Activated CD4-positive, CD25-positive, alpha-beta regulatory T cell treated with anti-CD3 and anti-CD28 coated beads, Interleukin-2, amount 50 U/mL, for 24 hours (primary cell): ENCODE results near the gene SOX12.

ENCODE experiments used
- ATAC-seq, 2 donors: fragments of 150-1000 bp; cut with Tn5 transposase; one replicate each; pipeline ENCODE4 v1.10.0; 2021; ENCODE audit warnings: mild to moderate bottlenecking in 1 of 2, moderate library complexity in 1 of 2

SOX12 gene

DNA sequence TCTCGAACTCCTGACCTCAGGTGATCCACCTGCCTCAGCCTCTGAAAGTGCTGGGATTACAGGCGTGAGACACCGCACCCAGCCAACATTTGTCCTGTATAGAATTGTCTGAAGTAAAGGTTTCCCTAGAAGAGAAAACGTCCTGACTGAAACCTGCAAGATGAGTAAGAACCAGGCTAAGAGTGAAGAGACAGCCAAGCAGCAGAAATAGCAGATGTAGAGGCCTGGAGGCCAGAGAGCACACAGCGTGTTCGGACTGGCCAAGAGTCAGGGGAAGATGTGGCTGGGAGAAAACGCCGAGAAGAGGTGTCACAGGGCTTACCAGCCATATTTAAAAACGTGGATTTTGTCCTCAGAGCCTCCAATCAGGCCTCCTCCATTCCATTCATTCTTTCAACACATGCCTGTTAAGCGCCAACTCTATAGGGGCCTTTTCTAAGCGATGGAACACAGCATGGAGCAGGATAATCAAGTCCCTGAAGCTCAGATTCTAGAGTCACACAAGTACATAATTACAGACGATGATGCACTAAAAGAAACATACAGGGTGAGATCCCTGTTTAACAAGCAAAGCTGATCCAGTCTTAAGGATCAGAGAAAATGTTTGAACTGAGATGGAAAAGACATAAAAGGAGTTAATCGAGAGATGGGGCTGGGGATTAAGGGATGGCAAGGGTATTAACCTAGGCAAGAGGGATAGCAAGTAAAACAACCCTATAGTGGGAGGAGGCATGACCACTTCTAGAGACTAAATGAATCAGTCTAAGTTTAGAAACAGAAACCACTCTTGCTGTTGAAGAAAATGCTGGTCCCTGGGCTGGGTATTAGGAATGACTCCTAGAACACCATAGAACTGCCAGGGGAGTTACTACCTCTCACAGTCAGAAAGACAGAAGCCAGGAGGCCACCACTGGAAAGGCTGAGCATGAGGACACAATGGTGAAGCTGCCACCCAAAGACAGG, 23.2 kb upstream of the SOX12 start:
- ATAC-seq: peak; percentile 36 to 56

DNA sequence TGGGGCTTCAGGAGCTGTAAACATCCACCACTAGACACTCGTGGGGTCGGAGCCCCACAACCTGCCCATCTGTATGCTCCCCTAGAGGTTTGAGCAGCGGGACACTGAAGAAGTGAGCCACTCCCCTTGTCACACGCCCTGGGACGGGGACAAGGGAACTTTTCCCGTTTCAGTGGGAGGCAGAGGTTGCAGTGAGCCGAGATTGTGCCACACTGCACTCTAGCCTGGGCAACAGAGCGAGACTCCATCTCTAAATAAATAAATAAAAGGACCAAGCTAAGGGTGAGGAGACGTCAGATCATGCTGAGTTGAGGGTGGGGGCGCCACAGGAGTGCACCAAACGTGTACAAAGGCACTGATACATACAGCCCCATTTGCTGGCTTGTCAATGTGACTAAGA, 19.6 kb upstream of the SOX12 start:
- no peak for ATAC-seq

DNA sequence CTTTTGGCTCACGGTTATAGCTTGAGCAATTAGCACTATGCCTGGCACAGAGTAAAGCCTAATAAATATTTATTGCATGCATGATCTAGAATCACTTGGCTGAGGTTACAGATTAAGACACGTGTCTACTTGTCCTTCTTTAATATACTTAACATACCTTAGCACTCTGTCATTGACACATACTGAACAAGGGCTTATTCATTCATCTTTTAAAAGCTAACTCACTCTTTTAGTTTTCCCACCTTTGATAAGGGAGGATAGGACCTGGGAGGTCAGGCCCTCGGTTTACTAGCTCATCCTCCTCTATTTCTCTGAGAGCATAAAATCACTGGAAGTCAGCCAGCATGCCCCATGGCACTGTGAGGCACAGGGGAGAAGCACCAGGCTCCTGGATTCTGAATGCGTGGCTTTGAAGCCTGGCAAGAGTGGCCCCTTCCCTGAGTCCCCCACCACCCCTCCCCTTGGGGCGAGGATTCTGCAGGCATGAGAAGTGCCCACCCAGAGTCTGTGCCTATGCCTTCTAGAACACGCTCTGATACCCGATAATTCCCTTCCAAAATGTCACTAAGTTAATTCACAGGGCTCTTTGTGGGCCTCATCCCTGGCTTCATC, 16.8 kb upstream of the SOX12 start:
- no peak for ATAC-seq

DNA sequence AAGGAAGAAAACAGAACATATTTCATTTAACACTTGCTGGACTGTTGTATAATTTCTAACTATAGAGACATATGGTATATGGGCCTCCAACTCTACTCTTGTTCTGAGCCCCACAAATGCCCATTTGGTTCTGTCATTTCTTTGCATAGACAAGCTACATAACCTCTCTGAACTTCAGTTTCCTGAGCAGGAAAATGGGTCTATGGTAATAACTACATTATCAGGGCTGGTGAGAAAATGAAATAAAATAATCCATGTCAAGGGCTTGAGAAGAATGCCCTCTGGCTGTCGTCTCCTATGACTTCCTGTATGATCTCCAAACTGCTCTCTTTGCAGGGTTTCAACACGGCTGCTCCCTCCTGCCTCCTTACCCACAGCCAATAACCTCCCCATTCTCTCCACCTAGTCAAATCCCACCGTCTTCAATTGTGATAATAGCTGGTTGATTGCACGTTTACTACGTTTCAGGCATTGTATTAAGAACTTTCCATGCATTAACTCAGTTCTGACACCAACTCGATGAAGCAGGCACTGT, 16.0 kb upstream of the SOX12 start:
- no peak for ATAC-seq

DNA sequence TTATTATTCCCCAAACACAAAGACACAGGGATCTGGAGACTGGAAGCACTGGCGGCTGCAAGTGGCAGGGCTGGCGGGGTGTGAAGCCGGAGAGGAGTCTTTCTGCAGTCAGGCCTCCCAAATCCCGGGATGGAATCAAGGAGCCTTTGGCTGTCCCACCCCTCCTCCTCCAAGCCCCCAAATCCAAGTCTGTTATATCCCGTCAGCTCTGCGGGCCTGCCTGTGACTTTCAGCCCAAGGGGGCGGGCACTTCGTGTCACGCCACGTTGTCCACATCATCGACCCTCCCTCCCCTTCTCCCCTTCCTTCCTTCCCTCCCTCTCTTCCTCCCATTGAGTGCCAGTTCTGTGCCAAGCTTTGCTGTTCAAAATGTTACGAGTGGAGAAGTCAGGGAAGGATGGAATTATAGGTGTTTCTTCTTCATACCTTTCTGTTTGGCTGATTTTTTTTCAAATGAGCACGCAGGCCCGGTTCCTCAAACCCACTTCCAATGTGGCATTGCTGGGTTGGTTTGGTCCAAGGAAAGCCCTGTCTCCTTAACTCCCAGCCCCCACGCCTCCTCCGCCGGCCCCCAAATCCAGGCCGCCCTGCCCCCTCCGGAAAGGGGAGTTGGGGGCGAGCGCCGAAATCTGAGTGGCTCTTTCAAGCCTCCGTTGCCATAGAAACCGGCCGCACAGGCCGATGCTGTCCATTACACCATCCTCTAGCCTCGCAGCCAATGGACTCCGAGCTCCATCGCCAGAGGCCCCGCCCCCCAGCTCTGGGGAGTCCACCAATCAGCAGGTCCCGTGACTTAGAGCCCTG, 15.3 kb upstream of the SOX12 start:
- ATAC-seq: peak; percentile 99 to 100

DNA sequence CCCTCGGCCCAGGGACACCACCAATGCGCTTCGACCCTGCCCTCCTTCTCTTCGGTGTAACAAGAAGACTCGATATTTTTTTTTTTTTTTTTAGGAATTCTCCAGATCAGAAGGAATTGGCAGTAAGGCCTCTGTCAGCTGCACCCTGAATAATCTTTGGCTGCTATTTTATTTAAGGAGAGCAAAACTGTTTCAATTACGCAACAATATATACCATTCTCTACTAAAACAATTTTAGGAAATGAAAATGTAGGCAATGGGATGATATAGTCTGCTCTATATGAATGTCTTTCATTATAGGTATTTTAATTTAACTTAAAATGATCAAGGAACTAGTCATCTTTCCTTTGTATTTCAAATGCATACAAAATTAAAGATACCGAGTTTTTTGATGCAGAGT, 14.7 kb upstream of the SOX12 start:
- no peak for ATAC-seq

DNA sequence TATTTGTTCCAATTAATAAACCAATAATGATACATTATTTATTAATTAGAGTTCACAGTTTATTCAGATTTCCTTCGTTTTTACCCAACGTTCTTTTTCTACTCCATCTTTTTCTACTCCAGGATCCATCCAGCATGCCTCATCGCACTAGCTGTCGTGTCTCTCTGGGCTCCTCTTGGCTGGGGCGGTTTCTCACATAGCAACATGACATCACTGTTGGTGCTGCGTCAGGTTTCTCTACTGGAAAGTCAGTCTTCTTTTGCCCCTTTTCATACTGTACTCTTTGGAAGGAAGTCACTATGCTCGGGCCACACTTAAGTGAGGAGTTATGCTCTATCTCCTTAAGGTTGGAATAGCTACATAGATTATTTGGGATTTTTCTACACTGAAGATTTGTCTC, 13.7 kb upstream of the SOX12 start:
- no peak for ATAC-seq

DNA sequence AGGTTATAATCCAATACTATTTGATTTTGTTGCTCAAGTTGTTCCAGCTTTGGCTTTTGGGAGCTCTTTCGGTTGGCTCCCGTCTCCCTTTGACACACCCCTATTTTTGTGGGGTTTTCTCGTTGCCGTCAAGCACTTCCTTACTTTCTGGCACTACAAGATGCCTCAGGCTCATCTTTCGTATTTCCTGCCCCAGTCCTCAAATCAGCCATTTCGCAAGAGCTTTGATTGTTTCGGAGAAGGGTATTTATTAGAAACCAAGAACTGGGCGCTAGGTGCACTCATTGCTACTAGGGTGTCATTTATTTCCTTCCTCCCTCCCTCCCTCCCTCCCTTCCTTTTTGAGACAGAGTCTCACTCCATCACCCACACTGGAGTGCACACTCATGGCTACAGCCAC, 13.3 kb upstream of the SOX12 start:
- no peak for ATAC-seq

DNA sequence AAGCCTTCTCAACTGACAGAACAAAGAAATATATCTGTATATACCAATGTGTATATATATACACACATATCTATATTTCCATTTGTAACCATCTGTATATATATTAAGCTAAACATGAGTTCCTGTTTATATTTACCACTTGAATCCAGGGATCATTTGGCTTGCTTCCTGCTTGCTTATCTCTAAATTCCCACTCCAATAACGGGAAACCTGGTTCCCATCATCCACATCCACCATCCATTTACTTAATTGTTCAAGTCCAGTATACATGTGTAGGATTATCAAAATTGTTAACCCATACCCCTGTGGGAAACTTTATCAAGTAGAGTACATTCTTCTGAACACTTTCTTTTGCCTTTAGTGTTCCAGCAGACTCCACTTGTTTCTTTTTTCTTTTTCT, 12.5 kb upstream of the SOX12 start:
- no peak for ATAC-seq

DNA sequence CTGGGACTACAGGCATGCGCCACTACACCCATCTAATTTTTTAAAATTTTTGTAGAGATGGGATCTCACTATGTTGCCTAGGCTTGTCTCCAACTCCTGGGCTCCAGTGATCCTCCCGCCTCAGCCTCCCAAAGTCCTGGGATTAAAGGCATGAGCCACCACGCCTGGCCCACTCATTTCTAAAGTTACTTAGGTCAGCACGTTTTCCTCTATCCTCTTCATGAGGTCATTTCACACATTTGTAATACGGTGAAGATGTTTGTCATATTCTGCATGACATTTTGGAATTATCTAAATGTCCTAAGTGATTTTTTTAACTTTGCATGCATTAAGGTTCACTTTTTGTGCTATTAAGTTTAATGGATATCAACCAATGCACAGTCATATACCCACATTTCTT, 11.9 kb upstream of the SOX12 start:
- no peak for ATAC-seq

DNA sequence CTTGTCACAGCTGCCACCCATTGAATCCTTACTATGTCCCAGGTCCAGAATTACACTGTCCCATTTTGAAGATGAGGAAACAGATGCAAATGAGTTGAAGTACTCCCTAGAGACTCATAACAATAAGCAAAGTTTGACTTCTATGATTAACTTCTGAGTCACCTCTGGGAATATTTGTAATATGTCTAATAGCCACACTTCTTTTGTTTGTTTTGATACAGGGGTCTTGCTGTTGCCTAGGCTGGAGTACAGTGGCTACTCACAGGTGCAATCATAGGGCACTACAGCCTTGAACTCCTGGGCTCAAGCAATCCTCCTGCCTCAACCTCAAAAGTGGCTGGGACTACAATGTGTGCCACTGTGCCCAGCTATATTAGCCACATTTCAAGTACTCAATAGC, 11.4 kb upstream of the SOX12 start:
- no peak for ATAC-seq

DNA sequence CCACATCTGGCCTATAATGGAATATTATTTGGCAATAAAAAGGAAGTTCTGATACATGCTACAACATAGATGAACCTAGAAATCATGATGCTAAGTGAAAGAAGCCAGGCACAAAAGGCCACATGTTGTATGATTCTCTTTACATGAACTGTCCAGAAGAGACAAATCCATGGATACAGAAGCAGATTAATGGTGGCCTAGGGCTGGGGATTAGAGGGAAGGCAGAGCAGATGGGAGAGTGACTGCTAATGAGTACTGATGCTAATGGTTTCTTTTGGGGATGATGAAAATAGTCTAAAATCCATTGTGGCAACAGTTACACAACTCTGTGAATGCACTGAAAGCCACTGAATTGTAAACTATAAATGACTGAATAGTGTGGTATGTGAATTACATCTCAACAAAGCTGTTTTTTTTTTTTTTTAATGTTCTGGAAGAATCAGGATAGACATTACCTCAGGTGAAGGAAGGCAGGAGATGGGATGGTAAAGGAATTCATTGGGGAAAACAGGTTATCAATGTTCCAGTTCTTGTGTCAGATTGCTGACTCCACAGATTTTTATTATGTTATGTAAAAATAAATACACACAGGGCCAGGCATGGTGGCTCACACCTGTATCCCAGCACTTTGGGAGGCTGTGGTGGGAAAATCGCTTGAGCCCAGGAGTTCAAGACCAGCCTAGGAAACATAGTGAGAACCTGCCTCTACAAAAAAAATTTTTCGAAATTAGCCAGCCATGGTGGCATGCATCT, 8.9 kb upstream of the SOX12 start:
- ATAC-seq: no peak

DNA sequence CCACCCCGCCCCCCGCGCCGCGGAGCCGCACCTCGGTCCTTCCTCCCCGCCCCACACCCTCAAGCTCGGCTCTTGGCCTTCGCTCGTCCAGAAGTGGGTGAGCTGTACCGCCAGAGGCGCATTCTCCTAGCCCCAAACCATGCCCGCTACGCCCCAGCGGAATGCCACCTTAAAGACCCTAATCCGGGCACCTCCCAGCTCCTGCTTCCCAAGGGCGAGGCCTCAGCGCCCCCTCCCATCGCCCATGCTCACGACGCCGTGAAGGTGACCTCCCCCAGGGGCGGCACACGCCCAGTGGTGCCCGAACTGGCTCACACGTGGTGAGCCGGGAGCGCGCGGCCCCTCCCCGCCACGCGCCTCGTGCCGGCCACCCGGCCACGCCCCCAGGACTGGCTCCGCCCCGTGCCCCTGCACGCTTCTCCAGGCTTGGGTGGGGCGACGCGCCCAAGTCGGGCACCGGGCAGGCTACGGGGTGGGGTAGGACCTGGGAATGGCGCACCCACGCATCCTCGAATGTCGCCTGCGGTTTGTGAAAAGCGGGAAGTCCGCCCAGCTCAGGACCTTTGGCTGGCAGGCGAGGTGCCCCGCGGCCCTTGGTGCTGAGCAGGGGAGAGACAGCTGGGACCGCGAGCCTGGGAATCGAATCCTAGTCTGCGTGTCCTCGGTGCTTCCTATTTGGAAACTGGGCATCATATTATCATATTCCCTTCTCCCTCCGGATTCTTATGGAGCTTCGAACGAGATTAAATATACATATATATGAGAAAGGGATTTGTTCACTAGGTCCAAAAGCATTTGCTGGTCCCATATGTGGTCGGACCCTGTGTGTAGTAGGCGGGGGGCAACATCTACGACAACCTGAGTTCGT, 941 bp upstream of the SOX12 start:
- ATAC-seq: peak; percentile 74 to 76

DNA sequence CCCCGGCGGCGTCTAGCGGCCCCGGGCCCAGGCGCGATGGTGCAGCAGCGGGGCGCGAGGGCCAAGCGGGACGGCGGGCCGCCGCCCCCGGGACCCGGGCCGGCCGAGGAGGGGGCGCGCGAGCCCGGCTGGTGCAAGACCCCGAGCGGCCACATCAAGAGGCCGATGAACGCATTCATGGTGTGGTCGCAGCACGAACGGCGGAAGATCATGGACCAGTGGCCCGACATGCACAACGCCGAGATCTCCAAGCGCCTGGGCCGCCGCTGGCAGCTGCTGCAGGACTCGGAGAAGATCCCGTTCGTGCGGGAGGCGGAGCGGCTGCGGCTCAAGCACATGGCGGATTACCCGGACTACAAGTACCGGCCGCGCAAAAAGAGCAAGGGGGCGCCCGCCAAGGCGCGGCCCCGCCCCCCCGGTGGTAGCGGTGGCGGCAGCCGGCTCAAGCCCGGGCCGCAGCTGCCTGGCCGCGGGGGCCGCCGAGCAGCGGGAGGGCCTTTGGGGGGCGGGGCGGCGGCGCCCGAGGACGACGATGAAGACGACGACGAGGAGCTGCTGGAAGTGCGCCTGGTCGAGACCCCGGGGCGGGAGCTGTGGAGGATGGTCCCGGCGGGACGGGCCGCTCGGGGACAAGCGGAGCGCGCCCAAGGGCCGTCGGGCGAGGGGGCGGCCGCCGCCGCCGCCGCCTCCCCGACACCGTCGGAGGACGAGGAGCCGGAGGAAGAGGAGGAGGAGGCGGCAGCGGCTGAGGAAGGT, 715 bp downstream of the SOX12 start:
- no peak for ATAC-seq

DNA sequence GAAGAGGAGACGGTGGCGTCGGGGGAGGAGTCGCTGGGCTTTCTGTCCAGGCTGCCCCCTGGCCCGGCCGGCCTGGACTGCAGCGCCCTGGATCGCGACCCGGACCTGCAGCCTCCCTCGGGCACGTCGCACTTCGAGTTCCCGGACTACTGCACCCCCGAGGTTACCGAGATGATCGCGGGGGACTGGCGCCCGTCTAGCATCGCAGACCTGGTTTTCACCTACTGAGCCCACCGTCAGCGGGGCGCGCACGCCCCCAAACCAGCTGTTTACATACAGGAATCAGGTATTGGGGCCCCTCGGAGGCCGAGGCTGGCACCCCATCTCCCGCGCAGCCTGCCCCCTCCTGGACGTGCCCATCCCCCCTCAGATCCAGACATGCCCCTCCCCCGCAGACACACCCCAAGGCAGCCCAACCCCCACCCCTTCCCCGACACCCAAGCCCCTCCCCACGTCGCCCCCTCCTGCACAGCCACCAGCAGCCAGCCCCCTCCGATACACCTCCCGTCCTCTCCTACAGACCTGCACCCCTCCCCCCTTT, 1.4 kb downstream of the SOX12 start:
- ATAC-seq: no peak

DNA sequence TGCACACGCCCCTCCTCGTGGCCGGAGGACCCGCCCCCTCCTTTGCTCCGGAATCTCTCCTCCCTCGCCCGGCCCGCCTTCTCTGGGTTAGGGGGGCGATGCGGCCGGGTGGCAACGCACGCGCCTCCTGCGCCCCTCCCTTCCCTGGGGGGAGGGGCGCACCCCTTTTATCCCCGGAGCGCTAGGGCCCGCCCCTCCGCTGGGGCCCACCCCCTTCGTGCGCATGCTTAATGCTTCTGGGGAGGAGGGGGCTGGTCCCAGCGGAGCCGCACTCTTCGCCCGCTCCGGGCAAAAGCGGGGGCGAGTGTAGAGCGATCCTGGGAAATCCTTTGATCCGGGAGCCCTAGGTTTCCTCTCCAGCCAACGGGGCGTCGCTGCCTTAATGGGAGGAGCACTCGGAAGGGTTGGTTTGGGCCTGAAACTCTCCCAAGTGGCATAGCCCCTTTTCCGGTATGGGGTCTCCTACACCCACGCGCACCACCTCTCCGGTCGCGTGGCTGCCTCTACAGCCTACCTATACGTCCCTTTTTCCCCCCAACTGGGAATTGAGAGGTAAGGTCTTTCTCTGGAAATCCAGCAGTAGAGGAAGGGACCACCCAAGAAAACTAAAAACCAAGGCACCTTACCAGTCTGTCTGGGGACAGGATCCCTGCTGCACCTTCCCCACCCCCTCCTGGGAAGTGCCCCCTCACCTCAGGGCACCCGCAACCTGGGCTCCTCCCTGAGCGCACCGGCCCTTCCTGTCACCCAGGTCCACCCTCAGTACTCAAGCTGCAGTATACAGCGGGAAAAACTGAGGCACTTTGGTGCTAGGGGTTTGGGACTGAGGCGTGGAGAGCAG, 2.1 kb downstream of the SOX12 start:
- no peak for ATAC-seq

DNA sequence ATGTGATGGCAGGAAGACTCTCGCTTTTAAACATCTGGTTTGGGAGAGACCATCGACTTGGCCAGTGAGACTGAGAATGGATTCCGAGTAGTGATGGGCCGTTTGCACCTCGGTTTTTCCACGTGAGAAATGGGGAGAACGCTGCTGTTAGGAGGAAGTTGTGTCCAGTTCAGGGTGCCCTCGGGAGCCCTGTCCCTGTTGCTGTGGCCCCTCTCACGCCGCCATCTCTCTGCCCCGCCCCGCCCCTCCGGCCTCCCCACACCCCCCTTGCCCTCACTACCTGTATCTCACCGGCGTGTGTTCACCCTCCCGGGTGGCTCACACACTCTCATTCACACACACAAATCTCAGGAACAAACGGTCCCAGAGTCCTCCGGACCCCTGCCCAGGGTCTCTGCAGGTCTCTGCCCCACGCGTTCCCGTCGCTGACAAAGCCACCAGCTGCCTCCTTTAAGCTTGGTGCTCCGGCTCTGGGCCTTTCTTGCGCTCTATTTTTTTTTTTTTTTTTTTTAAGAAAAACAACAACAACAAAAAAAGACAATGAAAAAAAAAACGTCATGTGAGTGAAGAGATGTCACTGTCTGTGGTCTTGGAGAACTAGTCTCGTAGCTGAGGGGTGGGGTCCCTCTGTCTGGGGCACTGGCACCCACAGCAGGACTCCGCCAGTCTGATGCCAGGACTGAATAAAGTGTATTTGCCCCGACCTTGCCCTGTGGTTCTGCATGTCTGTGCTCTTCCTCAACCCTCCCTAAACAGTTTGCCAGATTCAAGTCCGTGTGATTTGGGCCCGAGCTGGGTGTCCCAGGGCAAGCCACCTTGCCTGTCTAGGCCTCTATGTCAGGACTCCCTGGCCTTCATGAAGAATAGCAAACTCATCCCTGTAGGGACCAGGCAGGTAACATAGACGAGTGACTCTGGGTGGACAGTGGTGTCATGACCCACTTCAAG, 2.9 kb downstream of the SOX12 start:
- no peak for ATAC-seq
